H1 (cell line): Measurements from ENCODE around the gene H1-8. TPM values are rescaled to one million over a fixed set of nuclear protein-coding genes. Genes with fewer than 3 reads are reported as not detected.
"Not testable (repeated sequence)": the region's sequence is repeated elsewhere in the genome, so short reads cannot be mapped to it uniquely, and the experiment has no call there.

ENCODE experiments used
- CTCF ChIA-PET: fragments of 300-600 bp; sonication (Branson Sonifier 250); formaldehyde crosslinking; loops from one replicate; lab custom pipeline; 2021; ENCODE audit not compliant: partially characterized antibody; lab: Charles Lee
- POLR2A ChIA-PET: fragments of 300-600 bp; sonication (Branson Sonifier 250); formaldehyde crosslinking; loops from one replicate; lab custom pipeline; 2021; ENCODE audit warnings: inconsistent platforms; ENCODE audit not compliant: partially characterized antibody; lab: Charles Lee
- DNase-seq, 2 experiments: peaks; one replicate each; pipeline versions ENCODE4 v3.0.0 to v3.0.0-alpha.2; 2010 to 2022; ENCODE audit warnings: low spot score in 2 of 2, low read depth in 1 of 2, mixed read lengths in 1 of 2
- FAIRE-seq: peaks from 2 replicates; lab custom pipeline; 2011; peaks lifted over from hg19 to GRCh38; lab: Jason Lieb, UNC
- H2AFZ ChIP-seq: 2 replicates; pipeline ENCODE4 v1.8.1; 2012; ENCODE audit warnings: low read length, inconsistent platforms
- H2AK5ac ChIP-seq: 2 replicates; pipeline ENCODE4 v1.6.1; 2013; ENCODE audit warnings: low read depth, low read length
- H2BK120ac ChIP-seq: replicated peaks from 2 replicates; pipeline ENCODE3; 2013; ENCODE audit warnings: low read depth, low read length, inconsistent platforms
- H2BK12ac ChIP-seq: 2 replicates; pipeline ENCODE4 v1.6.1; 2013; ENCODE audit warnings: low read depth, low read length
- H2BK15ac ChIP-seq: 2 replicates; pipeline ENCODE4 v1.6.1; 2013; ENCODE audit warnings: low read length
- H2BK20ac ChIP-seq: 2 replicates; pipeline ENCODE4 v1.6.1; 2013; ENCODE audit warnings: low read length
- H2BK5ac ChIP-seq: 2 replicates; pipeline ENCODE4 v1.6.1; 2013; ENCODE audit warnings: low read depth, low read length
- H3K14ac ChIP-seq: 2 replicates; pipeline ENCODE4 v1.6.1; 2013; ENCODE audit warnings: inconsistent platforms; ENCODE audit not compliant: insufficient read length
- H3K18ac ChIP-seq: 2 replicates; pipeline ENCODE4 v1.6.1; 2013; ENCODE audit warnings: low read length; ENCODE audit errors: extremely low read depth
- H3K23ac ChIP-seq: 2 replicates; pipeline ENCODE4 v1.6.1; 2013; ENCODE audit warnings: inconsistent platforms; ENCODE audit not compliant: insufficient read length
- H3K23me2 ChIP-seq: 2 replicates; pipeline ENCODE4 v1.6.1; 2013; ENCODE audit warnings: low read depth, low read length
- H3K27ac ChIP-seq: 2 replicates; pipeline ENCODE4 v1.6.1; 2011; ENCODE audit warnings: low read depth, low read length, inconsistent platforms
- H3K27me3 ChIP-seq, 4 experiments: replicated peaks in 1 of 4; 1 replicate in 1 of 4; 2 replicates in 3 of 4; pipeline versions ENCODE4 v1.6.1 to v1.8.1; 2011 to 2013; ENCODE audit warnings: low read length in 3 of 4, mild to moderate bottlenecking in 3 of 4, inconsistent platforms in 2 of 4, mixed read lengths in 2 of 4, moderate library complexity in 1 of 4; ENCODE audit not compliant: control insufficient read depth in 3 of 4, insufficient read depth in 3 of 4; ENCODE audit errors: extremely low read depth in 1 of 4
- H3K36me3 ChIP-seq, 4 experiments: 2 replicates each; pipeline versions ENCODE4 v1.6.1 to v1.8.1; 2011 to 2013; ENCODE audit warnings: mild to moderate bottlenecking in 4 of 4, low read length in 3 of 4, moderate library complexity in 2 of 4, control low read depth in 1 of 4, inconsistent platforms in 1 of 4; ENCODE audit not compliant: insufficient read depth in 4 of 4, control insufficient read depth in 2 of 4
- H3K4ac ChIP-seq: replicated peaks from 2 replicates; pipeline ENCODE3; 2013; ENCODE audit warnings: low read length, low read depth, mixed read lengths, inconsistent platforms; ENCODE audit not compliant: insufficient read length
- H3K4me1 ChIP-seq, 4 experiments: replicated peaks in 1 of 4; 1 replicate in 1 of 4; 2 replicates in 3 of 4; pipeline versions ENCODE4 v1.6.1 to v1.8.1; 2011 to 2013; ENCODE audit warnings: low read length in 3 of 4, inconsistent platforms in 2 of 4, mixed read lengths in 1 of 4; ENCODE audit not compliant: insufficient read depth in 4 of 4, control insufficient read depth in 3 of 4
- H3K4me2 ChIP-seq, 2 experiments: 2 replicates each; pipeline versions ENCODE4 v1.6.1 to v1.8.1; 2011 to 2013; ENCODE audit warnings: low read depth in 2 of 2, low read length in 2 of 2, control low read depth in 1 of 2, inconsistent platforms in 1 of 2, mild to moderate bottlenecking in 1 of 2; ENCODE audit not compliant: insufficient read depth in 1 of 2
- H3K4me3 ChIP-seq, 4 experiments: fragments of 200-600, 300-600 bp in 1 of 4; sonication (generic), shearing (Covaris generic), sonication (Bioruptor Twin) in 1 of 4; 2 replicates each; pipeline versions ENCODE4 v1.5.1 to v1.8.1; 2011 to 2016; ENCODE audit warnings: low read length in 4 of 4, low read depth in 3 of 4, control low read depth in 2 of 4, inconsistent platforms in 2 of 4, mild to moderate bottlenecking in 2 of 4, mixed read lengths in 1 of 4, moderate library complexity in 1 of 4; ENCODE audit not compliant: insufficient read depth in 2 of 4; ENCODE audit errors: extremely low read depth in 1 of 4
- H3K56ac ChIP-seq: replicated peaks from 2 replicates; pipeline ENCODE3; 2013; ENCODE audit warnings: low read depth, mild to moderate bottlenecking, mixed read lengths, low read length, inconsistent platforms; ENCODE audit not compliant: insufficient read length
- H3K79me1 ChIP-seq: 2 replicates; pipeline ENCODE4 v1.6.1; 2013; ENCODE audit warnings: low read depth, low read length, control low read depth
- H3K79me2 ChIP-seq, 2 experiments: 2 replicates each; pipeline versions ENCODE4 v1.6.1 to v1.8.1; 2012 to 2013; ENCODE audit warnings: low read length in 2 of 2, mild to moderate bottlenecking in 2 of 2, inconsistent platforms in 1 of 2; ENCODE audit not compliant: insufficient read depth in 2 of 2, control insufficient read depth in 1 of 2
- H3K9ac ChIP-seq, 4 experiments: replicated peaks in 1 of 4; 1 replicate in 1 of 4; 2 replicates in 3 of 4; pipeline versions ENCODE4 v1.6.1 to v1.8.1; 2011 to 2013; ENCODE audit warnings: low read depth in 3 of 4, low read length in 3 of 4, control low read depth in 2 of 4, mild to moderate bottlenecking in 2 of 4, moderate library complexity in 2 of 4, inconsistent platforms in 1 of 4; ENCODE audit errors: extremely low read depth in 1 of 4
- H3K9me3 ChIP-seq, 2 experiments: 2 replicates each; pipeline versions ENCODE4 v1.6.1 to v1.8.1; 2012 to 2013; ENCODE audit warnings: mild to moderate bottlenecking in 2 of 2, moderate library complexity in 2 of 2, control low read depth in 1 of 2, inconsistent platforms in 1 of 2, low read depth in 1 of 2, low read length in 1 of 2, mixed read lengths in 1 of 2; ENCODE audit not compliant: insufficient read depth in 2 of 2
- H4K20me1 ChIP-seq, 2 experiments: replicated peaks in 1 of 2; 2 replicates each; pipeline versions ENCODE3 to v1.8.1; 2011 to 2013; ENCODE audit warnings: inconsistent platforms in 2 of 2, low read length in 2 of 2, mild to moderate bottlenecking in 1 of 2; ENCODE audit not compliant: insufficient read depth in 2 of 2, control insufficient read depth in 1 of 2
- H4K5ac ChIP-seq: 2 replicates; pipeline ENCODE4 v1.6.1; 2013; ENCODE audit warnings: low read length, low read depth, mixed read lengths, inconsistent platforms; ENCODE audit not compliant: insufficient read length
- H4K8ac ChIP-seq: 2 replicates; pipeline ENCODE4 v1.8.0; 2013; ENCODE audit warnings: mild to moderate bottlenecking, moderate library complexity, low read length, inconsistent platforms; ENCODE audit not compliant: insufficient read depth; ENCODE audit errors: extremely low read depth
- H4K91ac ChIP-seq: replicated peaks from 2 replicates; pipeline ENCODE3; 2013; ENCODE audit warnings: low read length, mixed read lengths, inconsistent platforms; ENCODE audit not compliant: insufficient read length
- WGBS, 2 experiments: shearing (Covaris generic) in 1 of 2; methylation state at CpG; one replicate each; pipeline versions ENCODE4 v1.1.6 to v1.1.7; 2013 to 2015; ENCODE audit warnings: low lambda C conversion rate in 2 of 2, mixed read lengths in 2 of 2, inconsistent platforms in 1 of 2, low coverage in 1 of 2, missing lambda C conversion rate in 1 of 2; ENCODE audit not compliant: insufficient replicate concordance in 2 of 2, insufficient coverage in 1 of 2, insufficient read length in 1 of 2; ENCODE audit errors: extremely low coverage in 1 of 2, missing lambda C conversion rate in 1 of 2; 5-methylcytosine and 5-hydroxymethylcytosine counted together
- polyA plus RNA-seq, 7 experiments: library from polyadenylated mRNA; depleted of rRNA in 3 of 7; stranded (reverse) in 5 of 7; unstranded in 2 of 7; fragments of >200 nt in 5 of 7; fragments of 200-250 nt in 2 of 7; gene quantifications; 1 replicate in 5 of 7; 2 replicates in 1 of 7; 4 replicates in 1 of 7; pipeline versions ENCODE4 v1.2.1 to v1.2.3, GENCODE V29; 2011 to 2013; ENCODE audit warnings: missing spikeins in 2 of 7, mixed read lengths in 2 of 7
- total RNA-seq: library from RNA; stranded (reverse); fragmentation: NEBNext Ultra II Directional; extraction: Animal tissue kit (Norgen Biotek cat#: 25700); gene quantifications from 2 replicates; pipeline ENCODE4 v1.2.1, GENCODE V29; 2021

H1-8 gene
- total and polyA plus RNA-seq, 2 of the 8 experiments (the other 6 are each of a cell fraction or from before 2014, with no cell fraction given), result not detected

DNA sequence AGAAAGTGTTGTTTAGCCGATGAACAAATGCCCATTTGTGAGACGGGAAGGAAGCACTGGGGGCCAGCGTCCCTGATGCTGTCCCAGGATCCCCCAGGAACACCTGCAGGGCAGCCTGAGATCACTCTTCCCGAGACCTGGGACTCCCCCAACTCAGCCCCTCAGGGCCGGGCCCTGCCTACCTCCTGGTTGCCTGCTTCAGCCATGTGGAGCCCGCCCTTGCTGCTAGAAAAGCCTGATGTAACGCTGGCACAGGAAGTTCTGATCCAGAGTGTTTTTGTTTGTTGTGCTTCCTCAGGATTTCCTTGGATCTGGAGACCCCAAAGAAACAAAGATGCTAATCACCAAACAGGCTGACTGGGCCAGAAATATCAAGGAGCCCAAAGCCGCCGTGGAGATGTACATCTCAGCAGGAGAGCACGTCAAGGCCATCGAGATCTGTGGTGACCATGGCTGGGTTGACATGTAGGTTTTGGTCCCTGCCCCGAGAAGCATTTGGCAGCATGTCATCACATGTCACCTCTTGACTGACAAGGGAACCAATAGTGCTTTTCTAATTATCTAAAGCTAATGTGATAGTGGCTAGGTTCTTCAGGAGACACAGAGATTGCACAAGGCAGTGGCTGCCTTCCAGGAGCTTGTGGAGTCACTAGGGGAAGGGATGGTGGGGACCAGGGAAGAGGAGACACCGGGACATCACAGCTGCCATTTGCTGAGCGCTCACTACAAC is 43.2 kb upstream of the H1-8 start:
- H3K23ac ChIP-seq, H4K5ac ChIP-seq, H2BK15ac ChIP-seq, H3K27ac ChIP-seq, H3K79me1 ChIP-seq, H3K4me1 ChIP-seq, H2BK12ac ChIP-seq, H3K4me2 ChIP-seq, FAIRE-seq, H3K9me3 ChIP-seq, H3K56ac ChIP-seq, H4K91ac ChIP-seq, H2BK5ac ChIP-seq, H2AFZ ChIP-seq, POLR2A ChIA-PET, H2BK20ac ChIP-seq, H3K4me3 ChIP-seq, DNase-seq, H3K18ac ChIP-seq, H3K79me2 ChIP-seq, H4K20me1 ChIP-seq, H4K8ac ChIP-seq, H3K4ac ChIP-seq, H3K9ac ChIP-seq, H3K14ac ChIP-seq, H2BK120ac ChIP-seq, H3K23me2 ChIP-seq, H3K27me3 ChIP-seq, H2AK5ac ChIP-seq: not testable (repeated sequence)
- H3K36me3 ChIP-seq, result peaks cover 2 to 18% (median 8%) of the 10 kb centered on the region in 4 experiments; a peak in 6 of 8 replicates
- WGBS, 2 experiments, result 92% methylated on average over 12 of the region's 14 CpGs; no CpG with 5 or more reads in 1 of the 2 experiments
- CTCF ChIA-PET, result interaction anchor here (5.7 kb wide), 1 partner anchor 8 kb away, joined by 41 read pairs; no protein-coding TSS in a partner anchor
